Hepatocyte (in vitro differentiated cells): ENCODE measurements around the gene PCNA.

Experiments used
- EZH2 ChIP-seq: fragments of 200-600 bp; sonication (generic); IDR thresholded peaks from 2 replicates; pipeline ENCODE4 v1.6.1; 2016; ENCODE audit warnings: antibody characterized with exemption, mild to moderate bottlenecking, borderline replicate concordance
- EZH2phosphoT487 ChIP-seq: fragments of 200-600 bp; sonication (generic); IDR thresholded peaks from one replicate; pipeline ENCODE4 v1.6.1; 2018; ENCODE audit warnings: antibody characterized with exemption, mild to moderate bottlenecking, low read depth, moderate library complexity; ENCODE audit not compliant: unreplicated experiment, severe bottlenecking
- TF ChIP-seq, protein P1 (sequence below): fragments of 200-600 bp; sonication (generic); IDR thresholded peaks from 2 replicates; pipeline ENCODE4 v1.5.1; 2016; ENCODE audit warnings: antibody characterized with exemption, mild to moderate bottlenecking; ENCODE audit not compliant: poor library complexity

DNA sequence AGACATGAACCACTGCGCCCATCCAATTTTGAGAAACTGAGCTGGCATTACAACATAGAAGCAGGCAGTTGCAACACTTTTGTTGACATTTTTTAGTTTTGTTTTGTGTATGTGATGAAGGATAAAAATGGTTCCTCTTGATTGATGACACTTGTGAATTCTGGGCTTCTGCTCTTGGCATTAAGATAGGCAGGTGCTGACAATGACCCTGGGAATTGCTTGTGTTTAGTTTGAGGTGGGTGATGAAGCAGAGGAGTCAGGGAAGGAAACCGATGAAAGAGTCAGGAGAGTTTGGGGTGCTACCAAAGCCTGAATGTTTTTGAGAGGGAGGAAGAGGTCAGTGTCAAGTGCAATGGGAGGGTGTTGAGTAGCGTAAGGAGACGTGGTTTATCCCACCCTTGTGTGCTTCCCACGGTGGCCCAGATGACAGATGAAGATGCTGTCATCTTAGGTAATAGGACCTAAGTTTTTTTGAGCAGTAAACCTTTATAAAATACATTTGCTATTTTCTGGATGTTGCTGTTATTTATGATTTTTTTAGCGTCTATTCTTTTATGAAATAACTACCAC lies 26.4 kb upstream of the PCNA start:
- TF ChIP-seq, protein P1, sequence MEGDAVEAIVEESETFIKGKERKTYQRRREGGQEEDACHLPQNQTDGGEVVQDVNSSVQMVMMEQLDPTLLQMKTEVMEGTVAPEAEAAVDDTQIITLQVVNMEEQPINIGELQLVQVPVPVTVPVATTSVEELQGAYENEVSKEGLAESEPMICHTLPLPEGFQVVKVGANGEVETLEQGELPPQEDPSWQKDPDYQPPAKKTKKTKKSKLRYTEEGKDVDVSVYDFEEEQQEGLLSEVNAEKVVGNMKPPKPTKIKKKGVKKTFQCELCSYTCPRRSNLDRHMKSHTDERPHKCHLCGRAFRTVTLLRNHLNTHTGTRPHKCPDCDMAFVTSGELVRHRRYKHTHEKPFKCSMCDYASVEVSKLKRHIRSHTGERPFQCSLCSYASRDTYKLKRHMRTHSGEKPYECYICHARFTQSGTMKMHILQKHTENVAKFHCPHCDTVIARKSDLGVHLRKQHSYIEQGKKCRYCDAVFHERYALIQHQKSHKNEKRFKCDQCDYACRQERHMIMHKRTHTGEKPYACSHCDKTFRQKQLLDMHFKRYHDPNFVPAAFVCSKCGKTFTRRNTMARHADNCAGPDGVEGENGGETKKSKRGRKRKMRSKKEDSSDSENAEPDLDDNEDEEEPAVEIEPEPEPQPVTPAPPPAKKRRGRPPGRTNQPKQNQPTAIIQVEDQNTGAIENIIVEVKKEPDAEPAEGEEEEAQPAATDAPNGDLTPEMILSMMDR, result no peak
- TF ChIP-seq EZH2, result no peak
- no peak for TF ChIP-seq EZH2phosphoT487
